Activated T-cell treated with anti-CD3 and anti-CD28 coated beads for 4 hours (primary cell): ENCODE data around the gene SHC2.
"Not testable (repeated sequence)": the region's sequence is repeated elsewhere in the genome, so short reads cannot be mapped to it uniquely, and the experiment has no call there.

ENCODE experiments used
- DNase-seq: peaks from one replicate; pipeline ENCODE4 v3.0.0-alpha.2; 2020

The SHC2 gene

GRCh38 chr19:405121-405965, 55.5 kb downstream of the SHC2 start:
- DNase-seq = no peak

GRCh38 chr19:403221-404027, 57.4 kb downstream of the SHC2 start:
- no peak for DNase-seq

DNA sequence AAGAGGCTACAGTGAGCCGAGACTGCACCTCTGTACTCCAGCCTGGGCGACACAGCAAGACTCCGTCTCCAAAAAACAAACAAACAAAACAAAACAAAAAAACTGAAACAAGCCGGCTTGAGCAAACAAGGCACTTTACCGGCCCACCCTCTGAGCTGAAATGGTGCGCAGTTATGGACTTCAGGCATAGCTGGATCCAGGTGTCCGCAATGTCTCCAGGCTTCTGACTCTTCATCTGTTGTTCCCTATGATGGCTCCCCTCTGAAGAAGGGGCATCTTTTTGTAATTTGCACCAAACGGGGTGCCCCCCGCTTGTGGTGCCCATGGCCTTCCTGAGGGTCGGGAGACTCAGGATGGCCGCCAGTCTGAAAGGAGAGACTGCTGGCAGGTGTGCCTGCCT, 58.0 kb downstream of the SHC2 start:
- no peak for DNase-seq

GRCh38 chr19:401866-402511, 58.8 kb downstream of the SHC2 start:
- DNase-seq = no peak

DNA sequence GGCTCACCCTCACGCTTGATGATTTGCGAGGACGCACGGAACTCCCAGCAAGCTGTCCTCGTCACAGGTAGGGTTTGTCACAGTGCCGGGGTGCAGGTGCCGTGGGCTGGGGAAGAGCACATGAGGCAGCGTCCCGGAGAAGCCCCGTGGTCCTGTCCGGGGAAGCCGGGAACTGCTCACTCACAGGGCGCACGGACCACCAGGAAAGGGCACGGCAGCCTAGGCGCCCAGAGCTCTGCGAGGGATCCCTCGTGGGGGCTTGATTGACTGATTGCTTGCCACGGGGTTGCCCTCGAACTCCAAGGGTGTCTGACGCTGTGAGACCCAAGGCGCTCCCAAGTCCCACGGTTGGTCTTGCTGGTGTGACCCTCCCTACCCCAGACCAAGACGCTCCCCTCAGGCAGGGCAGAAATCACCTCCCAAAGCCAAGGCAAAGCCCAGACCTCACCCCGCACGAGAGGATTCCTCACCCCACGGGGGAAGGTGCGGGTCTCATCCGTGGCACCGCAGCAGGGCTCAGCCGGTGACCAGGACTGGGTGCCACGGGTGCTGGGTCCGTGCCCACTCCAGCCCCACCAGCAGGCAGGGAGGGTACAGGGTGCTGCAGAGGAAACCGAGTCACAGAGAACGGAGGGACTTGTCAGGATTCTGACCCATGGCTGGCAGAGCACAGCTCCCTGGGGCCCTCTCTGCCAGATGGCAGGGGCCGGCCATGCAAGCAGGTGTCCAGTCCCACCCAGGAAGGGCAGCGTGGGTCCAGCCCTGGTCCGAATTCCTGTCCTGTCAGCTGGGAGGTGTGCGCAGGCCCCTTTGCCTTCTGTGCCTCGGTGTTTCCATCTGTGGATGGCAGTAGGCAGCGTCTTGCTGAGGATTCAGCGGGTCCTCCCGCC, 59.6 kb downstream of the SHC2 start:
- no peak for DNase-seq

DNA sequence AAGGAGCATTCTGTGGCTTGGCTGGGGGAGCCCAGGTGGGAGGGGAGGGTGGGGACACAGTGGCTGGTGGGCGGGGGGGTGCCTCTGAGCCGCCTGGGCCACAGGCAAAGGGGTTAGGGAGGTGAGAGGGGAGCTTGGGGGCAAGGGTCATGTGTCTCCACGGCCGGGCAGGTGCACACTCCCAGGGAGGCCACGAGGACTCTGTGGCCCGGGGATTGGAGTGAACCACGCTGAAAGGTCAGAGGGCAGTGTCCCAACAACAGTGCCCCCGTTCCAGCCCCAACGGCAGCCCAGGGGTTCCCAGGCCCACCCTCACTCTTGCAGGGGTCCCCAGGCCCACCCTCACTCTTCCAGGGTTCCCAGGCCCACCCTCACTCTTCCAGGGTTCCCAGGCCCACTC, 61.5 kb downstream of the SHC2 start:
- no peak for DNase-seq

DNA sequence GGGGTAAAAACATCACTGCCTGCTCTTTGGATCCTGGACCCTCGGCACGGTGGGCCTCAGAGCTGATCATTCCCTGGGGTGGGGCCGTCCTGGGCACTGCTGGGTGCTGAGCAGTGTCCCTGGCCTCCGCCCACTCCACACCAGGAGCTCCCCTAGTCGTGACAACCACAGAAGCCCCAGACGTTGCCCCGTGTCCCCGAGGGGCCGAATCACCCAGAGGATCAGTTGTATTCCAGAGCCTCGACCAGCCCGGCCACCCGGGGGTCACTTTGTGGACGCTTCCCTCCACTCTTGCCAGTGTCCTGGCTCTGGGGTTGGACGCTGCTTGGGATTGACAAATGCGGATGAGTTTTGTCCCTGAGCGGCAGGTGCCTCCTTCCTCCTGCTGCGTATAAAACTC, 62.1 kb downstream of the SHC2 start:
- DNase-seq = no peak

GRCh38 chr19:397941-398706, 62.7 kb downstream of the SHC2 start:
- no peak for DNase-seq

DNA sequence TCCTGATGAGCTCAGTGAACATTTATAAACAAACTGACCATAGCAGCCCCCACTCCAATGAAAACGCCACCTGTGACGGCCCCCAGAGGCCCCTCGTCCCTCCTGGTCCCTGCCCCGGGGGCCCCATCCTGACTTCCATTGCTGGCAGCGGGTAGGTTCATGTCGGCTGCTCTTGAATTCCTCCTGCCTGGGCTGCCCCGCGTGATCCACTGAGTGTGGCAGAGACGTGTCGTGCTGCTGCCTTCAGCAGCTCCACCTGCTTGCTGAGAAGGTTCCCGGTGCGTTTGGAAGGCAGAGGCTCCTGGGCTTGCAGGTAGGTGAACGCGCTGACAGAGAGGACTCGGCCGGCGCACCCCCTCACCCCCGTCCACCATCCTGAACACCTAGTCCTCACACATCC, 63.5 kb downstream of the SHC2 start:
- DNase-seq = no peak

DNA sequence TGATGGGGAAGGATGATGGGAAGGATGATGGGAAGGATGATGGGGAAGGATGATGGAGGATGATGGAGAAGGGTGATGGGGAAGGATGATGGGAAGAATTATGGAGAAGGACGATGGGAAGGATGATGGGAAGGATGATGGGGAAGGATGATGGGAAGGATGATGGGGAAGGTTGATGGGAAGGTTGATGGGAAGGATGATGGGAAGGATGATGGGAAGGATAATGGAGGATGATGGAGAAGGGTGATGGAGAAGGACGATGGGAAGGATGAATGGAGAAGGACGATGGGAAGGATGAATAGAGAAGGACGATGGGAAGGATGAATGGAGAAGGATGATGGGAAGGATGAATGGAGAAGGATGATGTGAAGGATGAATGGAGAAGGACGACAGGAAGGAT, 65.4 kb downstream of the SHC2 start:
- no peak for DNase-seq

DNA sequence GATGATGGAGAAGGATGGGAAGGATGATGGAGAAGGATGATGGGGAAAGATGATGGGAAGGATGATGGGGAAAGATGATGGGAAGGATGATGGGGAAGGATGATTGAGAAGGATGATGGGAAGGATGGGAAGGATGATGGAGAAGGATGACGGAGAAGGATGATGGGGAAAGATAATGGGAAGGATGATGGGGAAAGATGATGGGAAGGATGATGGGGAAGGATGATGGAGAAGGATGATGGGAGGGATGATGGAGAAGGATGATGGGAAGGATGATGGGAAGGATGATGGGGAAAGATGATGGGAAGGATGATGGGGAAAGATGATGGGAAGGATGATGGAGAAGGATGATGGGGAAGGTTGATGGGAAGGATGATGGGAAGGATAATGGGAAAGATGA, 66.0 kb downstream of the SHC2 start:
- DNase-seq = not testable (repeated sequence)

GRCh38 chr19:393560-393959, 67.3 kb downstream of the SHC2 start:
- not testable (repeated sequence) for DNase-seq

- no peak for DNase-seq
Observed at GRCh38 chr19:392375-392970, 68.4 kb downstream of the SHC2 start.

DNA sequence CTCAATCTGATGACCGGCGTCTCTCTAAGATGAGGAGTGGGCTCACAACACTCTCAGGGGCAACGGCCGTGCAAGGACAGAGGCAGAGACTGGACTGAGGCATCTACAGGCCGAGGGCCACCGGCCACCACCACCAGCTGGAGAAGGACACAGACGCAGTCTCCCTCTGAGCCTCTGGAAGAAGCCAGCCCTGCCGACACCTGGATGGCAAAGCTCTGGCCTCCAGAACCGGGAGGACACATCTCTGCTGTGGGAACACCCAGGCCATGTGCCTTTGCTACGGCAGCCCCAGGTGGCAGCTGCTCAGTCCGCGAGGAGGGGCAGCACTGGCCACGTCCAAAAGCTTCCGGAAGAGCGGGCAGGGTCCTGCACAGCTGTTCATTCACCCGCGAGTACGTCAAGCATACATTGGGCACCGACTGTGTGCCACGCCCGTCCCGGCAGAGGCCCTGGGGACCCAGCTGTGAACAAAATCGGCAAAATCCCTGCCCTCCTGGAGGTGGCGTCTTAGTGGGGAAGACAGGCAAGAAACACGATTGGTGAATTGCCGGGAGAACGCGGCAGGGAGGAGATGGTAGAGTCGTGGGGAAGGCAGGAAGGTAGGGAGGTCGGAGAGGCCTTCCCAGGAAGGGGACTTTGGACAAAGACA, 69.0 kb downstream of the SHC2 start:
- DNase-seq = no peak

GRCh38 chr19:391207-391557, 69.7 kb downstream of the SHC2 start:
- no peak for DNase-seq

- DNase-seq = no peak
Observed at GRCh38 chr19:390386-391206, 70.2 kb downstream of the SHC2 start.

DNA sequence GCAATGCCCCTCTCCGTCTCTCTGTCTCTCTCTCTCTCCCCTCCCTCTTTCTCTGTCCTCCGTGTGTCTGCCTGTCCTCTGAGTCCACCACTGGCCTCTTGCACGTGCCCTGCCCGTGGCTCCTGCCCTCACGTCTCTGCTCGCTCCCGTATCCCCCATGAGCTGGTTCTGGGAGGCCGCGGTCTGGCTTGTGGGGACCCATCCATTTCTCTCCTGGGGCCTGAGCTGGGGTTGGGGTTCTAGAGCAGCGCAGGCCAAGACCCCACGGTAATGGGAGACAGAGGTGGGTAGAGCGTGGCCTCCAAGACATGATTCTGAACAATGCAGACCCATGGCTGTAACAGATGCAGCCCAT, 70.9 kb downstream of the SHC2 start:
- DNase-seq = no peak

- DNase-seq = no peak
Observed at GRCh38 chr19:389255-389934, 71.4 kb downstream of the SHC2 start.

GRCh38 chr19:388691-389090, 72.1 kb downstream of the SHC2 start:
- DNase-seq = no peak

GRCh38 chr19:387777-388176, 73.1 kb downstream of the SHC2 start:
- no peak for DNase-seq
